ENCODE measurements around the gene ARHGAP10.

ARHGAP10 gene

DNA sequence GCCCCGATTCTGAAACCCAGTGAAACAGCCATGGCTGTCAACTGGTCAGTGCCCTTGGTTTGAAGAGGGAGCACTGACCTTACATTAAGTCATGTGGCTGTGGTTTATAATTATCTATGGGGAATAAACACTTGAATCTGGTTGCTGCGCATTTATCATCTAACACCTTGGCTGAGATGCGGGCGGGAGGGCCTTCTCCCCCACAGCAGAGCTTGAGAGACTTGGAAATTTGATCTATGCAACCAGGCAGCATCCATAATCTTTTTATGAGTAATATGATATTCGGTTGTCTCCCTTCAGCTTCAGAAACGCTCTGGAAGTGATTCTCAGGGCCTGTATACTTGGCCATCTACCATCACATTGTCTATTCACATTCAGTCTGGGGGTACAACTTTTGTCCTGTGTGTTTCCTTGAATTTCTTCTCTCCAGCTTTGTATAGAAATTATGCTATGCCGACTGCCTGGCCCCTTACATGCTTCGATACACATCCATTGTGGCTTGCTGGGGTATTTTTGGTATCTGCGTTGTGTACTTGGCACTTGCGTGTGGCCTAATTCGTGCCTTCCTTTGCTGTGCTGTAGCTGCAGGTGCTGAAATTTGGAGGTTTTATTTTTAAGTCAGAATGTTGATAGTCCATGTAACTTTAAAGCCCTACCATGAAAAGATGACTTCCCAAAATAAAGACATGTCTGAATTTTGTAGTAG lies 321.6 kb downstream of the ARHGAP10 start:
- DNase-seq = no peak

DNA sequence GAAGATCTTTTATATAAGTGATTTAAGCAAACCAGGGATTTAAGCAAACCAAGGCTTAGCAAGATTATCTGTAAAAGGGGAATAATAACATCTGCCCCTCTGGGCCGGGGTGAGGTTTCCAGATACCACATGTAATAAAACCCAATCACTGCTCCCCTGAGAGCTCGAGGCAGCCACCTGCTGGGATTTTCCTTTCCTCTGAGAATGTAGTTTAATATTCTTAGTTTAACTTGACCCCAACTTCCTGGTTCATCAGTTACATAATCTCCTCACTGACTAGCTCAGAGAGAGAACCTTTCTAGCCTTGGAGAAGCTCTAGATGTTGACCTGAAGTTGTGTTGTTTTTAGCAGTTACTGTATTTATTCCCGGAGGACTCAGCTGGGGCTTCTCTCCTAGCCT lies 322.4 kb downstream of the ARHGAP10 start:
- no peak for DNase-seq

DNA sequence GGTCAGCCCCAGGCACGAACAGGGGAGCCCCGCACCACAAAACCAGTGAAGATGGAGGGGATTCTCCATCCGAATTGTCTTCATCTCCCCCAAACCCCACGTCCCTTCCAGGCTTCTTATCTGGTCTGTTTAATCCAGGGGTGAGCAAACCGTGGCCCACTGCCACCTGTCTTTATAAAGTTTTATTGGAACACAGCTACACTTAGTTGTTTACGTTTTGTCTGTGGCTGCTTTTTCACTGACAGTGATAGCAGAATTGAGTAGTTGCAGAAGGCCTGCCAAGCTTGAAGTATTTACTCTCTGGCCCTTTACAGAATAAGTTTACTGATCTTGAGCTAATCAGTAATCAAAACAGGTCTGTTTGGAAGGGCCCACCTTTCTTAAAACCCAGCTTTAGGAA lies 324.0 kb downstream of the ARHGAP10 start:
- DNase-seq = no peak

DNA sequence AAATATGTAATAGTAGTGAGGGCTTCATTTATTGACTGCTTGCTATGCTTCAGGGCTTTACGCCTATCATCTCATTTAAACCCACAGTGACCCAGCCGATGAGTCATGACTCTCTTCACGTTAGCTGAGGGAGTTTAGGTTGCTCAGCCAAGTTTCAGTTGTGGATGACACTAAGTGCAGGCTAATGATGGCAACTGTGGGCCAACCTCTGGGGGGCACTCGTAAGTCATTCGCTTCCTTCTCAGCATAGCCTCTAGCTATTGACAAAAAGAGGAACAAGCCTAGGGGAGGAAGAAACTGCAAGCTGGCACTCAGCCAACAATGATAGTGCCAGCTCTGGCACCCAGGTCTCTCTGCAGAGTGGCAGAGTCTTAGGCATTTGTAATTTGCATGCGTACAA lies 325.0 kb downstream of the ARHGAP10 start:
- peak; percentile 63 for DNase-seq

DNA sequence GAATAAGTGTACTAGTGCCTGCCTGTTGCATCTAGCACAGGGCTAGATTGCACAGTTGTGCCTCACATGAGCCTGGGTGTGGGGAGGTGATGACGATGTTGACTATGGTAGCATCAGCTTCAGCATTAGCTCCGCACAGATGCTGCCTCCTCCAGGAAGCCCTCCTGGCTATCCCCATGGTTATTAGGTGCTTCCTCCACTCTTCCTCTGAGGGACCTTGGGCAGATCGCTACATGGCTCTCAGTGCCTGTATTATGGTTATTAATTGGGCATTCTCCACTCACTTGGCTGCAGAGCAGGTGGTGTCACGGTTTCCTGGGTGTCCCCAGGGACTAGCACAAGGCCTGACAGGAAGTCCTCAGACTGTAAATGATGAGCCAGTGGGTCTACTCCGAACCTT lies 325.6 kb downstream of the ARHGAP10 start:
- DNase-seq = no peak

DNA sequence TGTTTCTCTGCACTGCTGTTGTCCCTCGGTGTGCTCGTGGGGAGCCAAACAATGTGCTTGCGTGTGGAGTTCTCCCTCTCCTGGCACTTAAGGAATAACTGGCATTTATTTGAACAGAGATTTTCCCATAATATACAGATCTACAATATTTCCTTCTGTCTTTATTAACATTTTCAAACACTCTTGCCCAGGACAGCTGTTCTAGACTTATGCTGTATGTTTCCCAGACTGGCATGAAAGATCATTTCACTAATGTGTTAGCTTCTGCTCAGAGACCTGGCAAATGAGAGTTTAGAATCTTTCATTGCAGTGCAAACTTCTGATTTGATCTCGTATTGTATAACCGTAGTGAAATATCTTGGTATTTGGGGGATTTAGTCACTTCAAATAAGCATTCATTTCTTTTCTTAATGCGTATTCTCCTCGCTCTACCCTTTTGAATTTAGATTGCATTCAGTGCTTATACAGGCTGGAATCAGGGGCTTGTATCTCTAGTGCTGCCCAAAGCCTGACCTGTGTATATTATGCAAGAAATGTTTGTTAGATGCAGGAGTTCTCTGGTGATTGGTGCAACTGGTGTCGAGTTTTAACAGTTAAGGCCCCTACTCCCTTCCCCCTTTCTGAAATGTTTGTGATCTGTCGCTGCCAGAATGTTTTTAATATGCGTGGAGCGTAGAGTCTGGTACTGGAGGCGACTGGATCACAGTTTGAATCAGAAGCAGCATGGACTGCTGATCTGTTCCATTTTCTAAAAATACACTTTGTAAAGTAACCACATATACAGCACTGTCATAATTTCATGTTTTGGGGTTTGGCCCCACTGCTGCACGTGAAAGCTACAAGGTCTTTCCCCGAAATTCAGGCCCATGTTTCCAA lies 326.3 kb downstream of the ARHGAP10 start:
- no peak for DNase-seq

DNA sequence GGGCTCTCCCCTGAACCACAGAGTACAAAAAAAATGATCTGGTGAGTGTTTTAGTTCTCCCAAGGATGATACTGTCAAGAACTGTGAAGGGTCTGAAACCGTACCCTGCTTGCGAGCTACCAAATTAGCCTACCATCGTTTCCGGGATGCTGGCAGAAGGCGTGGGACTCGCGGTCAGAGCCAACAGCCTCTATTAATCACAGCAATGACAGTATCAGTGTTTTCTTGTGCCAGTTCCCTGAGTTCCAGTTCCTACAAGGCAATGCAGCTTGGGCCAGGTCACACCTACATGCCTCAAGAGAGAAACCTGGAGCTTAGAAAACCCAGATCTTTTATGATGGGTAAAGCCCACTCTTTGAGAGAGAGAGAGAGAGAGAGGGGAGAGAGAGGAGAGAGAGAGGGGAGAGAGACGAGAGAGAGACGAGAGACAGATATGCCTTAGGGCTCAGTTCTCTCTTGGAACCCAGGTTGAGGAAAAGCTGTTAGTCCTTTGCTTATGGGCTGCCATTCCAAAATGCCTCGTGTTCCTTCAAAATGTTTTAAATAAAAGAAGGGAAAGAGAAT lies 327.8 kb downstream of the ARHGAP10 start:
- no peak for DNase-seq

DNA sequence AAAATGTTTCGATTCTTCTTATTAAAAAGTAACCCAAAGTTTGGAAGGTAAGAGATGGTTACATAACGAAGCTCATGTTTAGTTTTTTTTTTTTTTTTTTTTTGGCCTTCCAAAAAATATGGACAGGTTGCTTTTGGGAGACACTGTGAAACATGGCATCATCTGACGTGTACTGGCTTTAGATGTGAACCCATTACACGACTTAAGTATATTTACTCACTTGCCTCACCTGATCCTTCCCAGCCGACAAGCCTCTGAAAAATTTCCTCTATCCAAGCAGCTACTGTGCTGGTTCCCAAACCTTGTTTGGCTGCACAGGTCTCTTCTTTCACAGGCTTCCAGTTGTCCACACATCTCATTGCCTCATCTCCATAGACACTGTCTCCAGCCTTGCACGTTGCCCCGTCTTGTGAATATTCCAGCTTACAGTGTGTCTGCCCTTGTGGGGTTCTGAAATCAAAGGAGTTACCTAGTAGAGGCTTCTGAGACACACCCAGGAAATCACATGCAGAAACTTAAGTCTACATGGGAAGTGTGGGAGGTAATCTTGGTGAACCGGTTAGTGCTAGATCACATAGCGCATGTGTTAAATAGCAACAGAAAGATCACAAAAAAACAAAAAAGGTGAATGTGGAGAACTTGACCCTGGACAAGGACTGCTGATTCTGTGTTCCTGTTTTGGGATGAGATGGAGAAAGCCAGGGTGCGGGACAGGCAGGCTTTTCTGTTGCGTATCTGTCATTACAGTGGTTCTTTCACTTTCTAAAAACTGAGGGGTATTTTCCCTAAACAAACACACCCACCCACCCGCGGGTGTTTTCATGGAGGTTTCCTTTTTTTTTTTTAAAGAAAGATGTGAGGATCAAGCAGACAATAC lies 328.6 kb downstream of the ARHGAP10 start:
- no peak for DNase-seq

DNA sequence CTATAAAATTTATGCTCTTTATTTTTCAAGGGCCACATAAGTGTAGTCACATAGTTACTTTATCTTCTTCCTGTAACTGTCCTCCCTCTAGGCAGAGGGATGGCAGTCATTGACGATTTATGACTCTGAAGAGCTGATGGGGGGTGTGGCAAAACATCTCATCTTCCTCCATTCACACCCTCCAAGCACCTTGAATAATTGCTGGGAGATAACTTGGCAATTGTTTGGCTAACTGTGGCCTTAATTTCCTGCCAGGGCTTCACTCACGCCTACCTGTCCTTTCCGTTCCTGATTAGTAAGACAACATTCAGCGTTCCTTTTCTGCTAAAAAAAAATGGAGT lies 329.2 kb downstream of the ARHGAP10 start:
- DNase-seq = no peak

DNA sequence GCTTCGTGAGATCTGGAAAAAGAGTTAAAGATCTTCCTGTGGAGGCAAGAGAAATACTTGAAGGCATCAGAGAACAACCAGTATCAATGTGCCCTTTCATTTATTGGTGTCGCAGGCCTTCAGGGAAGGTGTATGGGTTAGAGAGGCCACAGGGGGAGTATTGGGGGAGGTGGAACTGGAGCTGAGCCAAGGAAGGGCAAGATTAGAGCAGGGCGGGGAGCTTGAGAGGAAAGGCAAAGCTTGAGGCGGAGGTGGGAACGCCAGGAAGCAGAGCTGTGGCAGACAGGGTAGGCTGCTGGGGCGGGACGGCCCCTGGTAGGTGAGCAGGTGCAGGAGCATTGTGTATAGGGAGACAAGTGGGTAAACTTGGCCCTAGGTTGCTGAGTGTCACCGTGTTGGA lies 329.9 kb downstream of the ARHGAP10 start:
- no peak for DNase-seq

DNA sequence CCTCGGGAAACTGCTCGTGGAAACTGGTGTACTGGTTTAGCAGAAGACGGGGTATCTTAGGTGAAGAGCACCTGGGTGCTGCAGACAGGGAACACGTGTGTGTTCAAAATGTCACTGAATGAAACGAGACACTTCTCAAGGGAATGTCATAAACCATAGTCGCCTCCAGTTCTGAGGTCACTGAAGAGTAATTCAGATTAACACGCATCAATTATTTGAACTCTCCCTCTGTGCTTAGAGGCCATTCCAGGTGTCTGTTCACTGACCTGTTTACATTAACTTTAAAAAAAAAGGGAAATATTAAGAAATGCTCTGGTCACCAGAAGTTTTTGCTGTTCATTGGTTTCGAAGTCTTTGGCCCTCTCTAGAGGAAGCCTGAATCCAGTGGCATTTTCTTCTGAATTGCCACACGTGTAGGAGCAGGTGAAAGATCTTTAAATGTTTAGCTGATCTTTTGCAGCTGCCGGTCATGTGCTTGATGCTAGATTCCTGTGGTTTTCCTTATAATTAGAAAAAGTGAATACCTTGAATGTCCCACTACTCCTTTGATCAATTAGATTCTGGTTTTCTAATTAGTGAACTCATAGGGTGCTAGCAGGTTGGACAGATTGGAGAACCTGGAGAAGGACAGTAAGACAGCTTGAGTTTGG lies 330.5 kb downstream of the ARHGAP10 start:
- DNase-seq = no peak

DNA sequence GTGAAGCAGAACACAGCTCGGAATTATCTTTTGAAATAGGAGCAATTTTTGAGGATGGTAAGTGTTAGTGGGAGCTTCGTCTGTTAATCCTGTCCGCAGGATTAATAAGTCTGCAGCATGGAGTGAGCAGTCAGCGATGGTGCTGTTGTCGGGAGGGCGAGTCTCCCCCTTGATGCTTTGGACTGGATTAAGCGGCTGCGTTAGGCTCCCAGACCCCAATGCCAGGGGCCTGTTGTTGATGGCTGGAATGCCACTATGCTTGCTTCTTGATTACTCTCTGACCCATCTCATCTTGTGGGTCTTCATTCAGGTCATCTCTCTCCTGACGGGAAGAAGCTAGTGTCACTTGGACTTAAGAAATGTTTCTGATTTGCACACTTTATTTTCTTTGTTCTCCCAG lies 332.6 kb downstream of the ARHGAP10 start:
- no peak for DNase-seq

DNA sequence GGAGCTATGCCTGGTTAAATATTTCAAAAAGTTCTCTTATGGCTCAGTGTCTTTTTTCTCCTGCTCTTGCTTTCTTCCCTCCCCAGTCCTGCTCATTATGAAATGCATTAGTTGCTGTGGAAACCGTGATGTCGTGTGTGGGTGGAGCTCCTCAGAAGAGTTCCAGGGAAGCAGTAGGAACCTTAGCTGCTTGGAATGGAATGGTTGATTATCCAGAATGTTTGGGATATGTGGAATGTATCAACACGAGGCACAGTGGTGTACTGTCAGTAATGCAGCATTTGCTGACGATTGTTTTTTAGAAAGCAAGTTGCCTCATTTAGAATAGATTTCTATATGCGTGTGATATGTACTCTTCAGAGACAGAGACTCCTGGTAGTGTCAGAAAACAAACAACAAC lies 333.2 kb downstream of the ARHGAP10 start:
- peak; percentile 41 for DNase-seq

DNA sequence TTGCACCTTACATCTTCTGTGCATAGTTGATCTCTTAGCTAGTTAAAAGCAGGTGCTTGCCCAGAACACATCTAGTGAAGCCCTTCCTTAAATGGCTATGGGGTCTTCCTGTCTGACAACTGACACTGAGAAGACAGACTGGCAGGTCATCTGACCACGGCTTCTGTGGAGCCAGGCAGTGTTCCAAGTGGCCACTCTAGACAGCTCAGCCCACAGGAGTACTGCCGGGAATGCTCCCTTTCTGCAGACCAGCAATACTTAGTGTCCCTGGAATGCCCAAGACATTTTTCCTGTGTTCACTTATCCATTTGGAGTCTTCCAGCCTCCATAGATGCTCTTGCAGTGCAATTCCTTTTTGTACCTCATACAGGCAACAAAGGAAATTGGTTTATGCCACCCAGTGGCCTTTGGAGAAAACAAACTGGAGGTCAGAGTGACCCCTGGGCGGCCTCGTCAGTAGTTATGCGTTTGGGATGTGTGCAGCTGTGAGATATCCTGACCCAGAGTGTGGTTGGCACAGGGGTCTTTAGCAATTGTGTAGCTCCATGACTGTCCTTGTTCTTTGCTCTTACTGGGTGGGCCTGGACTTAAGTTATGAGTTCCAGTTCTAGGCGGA lies 335.5 kb downstream of the ARHGAP10 start:
- no peak for DNase-seq

DNA sequence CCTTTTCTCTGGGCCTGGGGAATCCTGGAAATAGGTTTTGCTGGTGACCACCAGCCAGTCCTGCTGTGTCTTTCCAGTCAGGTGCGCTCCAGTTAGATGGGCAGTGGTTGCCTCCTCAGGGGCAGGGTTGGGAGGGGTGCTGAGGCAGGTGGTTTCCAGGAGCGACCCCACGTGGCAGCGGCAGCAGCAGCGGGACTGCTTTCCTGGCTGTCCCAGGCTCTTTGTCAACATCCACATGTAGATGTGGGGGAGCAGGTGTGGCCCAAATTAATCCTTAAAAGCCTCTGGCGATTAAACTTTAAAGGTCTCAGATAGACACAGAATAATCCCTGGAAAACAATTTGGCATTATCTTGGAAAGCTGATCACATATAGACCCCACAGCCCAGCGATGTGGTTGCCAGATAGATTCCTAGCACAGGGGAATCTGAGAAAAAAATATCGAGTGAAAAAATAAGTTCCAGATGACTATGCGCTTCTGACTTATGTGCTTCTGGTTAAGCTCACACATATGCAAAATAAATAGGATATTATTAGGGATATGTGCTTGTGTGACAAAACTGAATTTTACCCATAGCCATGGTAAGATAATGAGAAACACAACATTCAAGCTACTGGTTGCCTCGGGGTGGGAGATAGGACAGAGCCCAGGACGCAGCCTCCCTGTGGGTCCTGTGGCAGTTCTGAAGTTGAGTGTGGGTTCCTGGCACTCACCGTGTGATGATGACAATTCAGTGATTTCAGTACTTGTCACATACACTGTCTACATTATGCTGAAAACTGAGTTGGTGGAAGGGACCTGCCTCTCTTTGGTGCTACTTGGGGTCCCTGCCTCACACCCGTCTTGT lies 336.4 kb downstream of the ARHGAP10 start:
- DNase-seq = no peak

DNA sequence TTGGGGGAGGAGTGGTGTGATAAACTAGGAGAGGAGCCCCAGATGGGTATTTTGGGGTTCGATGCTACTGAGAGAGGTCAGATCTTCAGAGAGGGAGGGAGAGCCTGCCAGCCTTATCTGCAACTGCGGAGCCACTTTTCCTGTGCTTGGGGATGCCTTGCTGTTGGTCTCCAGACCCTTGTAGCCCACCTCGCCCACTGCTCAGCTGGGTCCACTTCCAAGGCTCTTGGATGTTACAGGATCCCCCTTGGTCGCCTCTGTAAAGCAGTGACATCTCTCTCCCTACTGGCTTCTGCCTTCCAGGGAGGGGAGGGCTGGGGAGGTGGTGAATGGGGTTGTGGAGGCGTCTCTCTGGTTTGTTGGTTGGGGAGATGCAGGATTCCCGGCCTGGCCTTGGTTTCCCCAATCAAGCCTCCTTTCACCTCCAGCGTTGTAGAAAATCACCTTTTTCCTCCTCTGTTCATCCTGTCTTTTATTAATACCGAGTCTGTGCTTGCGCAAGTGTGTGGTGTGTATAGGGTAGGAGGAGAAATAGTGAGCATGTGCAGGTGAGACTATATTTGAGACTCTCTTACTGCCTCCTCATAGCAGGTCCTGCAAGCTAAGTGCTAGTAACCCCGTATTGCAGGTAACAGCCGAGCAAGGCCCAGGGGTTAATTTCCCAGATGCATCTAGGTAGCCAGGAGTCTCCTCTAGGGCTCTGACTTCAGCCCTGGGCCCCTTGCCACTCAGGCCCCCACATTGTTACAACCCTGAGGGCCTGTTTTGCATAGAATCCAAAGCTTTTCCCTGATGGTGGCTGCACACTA lies 337.4 kb downstream of the ARHGAP10 start:
- no peak for DNase-seq

DNA sequence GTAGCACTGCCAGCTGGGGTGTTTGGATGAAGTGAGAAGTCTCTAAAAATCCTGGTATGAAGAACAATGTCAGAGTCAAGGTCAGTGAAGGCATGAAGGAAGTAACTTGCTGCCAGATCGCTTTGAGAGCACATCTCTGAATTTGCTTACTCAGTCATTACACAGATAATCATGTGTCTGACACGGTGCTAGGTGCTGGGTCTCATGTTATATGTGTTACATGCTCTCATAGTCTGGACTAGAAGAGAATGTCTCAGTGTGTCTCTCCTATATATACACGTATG lies 337.9 kb downstream of the ARHGAP10 start:
- no peak for DNase-seq

DNA sequence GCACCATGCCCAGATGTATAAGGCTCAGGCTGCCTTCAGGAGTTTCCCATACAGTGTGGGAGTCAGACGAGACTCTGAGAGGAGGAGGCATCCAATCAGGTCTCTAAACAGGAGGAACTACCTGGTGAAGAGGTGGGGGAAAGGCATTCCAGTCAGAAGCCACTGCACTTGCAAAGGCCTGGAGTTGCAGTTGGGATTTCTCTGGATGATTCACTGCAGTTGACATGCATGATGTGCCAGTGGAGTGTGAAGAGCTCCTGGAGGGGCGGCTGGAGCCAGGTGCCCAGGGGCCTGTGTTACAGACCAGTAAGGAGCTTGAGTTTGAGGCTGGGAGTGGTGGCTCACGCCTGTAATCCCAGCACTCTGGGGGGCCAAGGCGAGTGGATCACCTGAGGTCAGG lies 339.1 kb downstream of the ARHGAP10 start:
- DNase-seq = no peak

DNA sequence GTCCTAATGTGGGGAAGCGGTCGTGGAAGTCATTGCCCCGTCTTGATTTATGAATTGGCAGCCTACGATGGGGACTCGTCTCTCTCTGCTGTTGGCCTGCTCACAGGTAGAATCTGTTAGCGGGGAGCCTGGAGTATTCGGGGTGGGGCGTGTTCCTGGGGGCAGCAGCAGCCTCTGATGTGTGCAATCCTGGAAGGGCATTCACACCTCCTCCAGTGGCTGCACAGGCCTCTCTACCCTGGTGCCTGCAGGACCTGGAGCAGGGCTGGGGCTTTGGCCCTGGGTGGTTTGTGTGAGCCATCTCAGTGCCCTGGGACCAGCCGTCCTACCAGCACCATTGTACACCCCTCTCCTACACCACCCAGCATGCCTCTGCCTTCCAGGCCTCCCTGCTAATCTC lies 340.9 kb downstream of the ARHGAP10 start:
- no peak for DNase-seq

DNA sequence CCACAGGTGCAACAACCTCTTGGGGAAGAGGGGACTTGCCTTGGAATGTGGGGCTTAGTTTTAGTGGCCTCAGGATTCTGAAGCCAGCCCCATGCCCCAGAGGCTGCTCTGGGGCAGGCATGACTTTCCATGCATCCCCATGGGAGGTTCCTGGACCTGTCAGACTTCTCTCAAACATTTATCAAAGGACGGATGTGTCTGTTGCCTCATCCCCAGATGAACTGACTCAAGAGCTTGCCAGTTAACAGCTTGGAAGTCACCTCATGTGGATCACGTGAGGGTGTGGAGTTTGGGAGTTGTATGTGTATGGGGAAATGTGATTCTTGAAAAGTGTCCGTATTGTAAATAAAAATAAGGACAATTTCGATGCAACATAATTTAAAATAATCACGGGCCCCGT lies 341.5 kb downstream of the ARHGAP10 start:
- DNase-seq = no peak

DNA sequence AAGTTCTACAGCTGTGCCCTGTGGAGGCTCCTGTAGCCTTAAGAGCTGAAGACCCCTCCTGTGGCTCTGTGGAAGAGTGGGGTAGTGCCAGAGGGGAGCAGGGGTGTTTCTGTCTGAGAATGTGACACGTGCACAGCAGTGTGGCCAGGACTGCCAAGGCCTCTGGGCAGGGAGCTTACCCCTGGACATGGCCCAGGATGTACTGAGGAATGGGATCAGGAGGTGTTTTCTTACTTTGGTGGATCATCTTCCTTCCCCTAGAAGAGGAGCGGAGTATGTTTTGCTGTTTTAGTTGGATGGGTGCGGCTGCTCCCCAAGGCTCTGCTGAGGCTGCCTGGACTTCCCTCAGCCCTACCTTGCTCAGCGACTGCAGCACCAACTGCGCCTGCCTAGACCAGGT lies 342.6 kb downstream of the ARHGAP10 start:
- no peak for DNase-seq

Data from NCI-H226 (cell line).